Tibial artery (tissue), 4 donors: ENCODE measurements around the gene ABCA4.

Experiments
- DNase-seq, 2 donors: peaks; one replicate each; pipeline ENCODE4 v3.0.0-alpha.2; 2019
- H3K27ac ChIP-seq, 2 donors: fragments of 200-600 bp; sonication (generic) in 1 of 2; 1 replicate in 1 of 2; 2 replicates in 1 of 2; pipeline ENCODE4 v1.5.1; 2018 to 2019; ENCODE audit warnings: mild to moderate bottlenecking in 1 of 2
- H3K27me3 ChIP-seq, 2 donors: fragments of 200-600 bp; sonication (generic) in 1 of 2; one replicate each; pipeline versions ENCODE4 v1.5.1 to v1.6.0; 2016 to 2019
- H3K36me3 ChIP-seq, 3 donors: fragments of 200-600 bp; sonication (generic) in 2 of 3; one replicate each; pipeline ENCODE4 v1.5.1; 2016 to 2019; ENCODE audit warnings: mild to moderate bottlenecking in 2 of 3
- H3K4me1 ChIP-seq, 4 donors: fragments of 200-600 bp; sonication (generic) in 2 of 4; 1 replicate in 3 of 4; 2 replicates in 1 of 4; pipeline ENCODE4 v1.5.1; 2016 to 2019
- H3K4me3 ChIP-seq, 2 donors: fragments of 200-600 bp; sonication (generic) in 1 of 2; 1 replicate in 1 of 2; 2 replicates in 1 of 2; pipeline ENCODE4 v1.5.1; 2018 to 2019; ENCODE audit warnings: mild to moderate bottlenecking in 2 of 2
- H3K9me3 ChIP-seq, 3 donors: fragments of 200-600 bp; sonication (generic) in 1 of 3; one replicate each; pipeline ENCODE4 v1.5.1; 2016 to 2019
- CTCF ChIP-seq, 2 experiments: fragments of 200-600 bp in 1 of 2; fragments of 450-650 bp in 1 of 2; IDR thresholded peaks; one replicate each; pipeline ENCODE4 v1.5.1; 2017 to 2019; ENCODE audit warnings: antibody characterized with exemption in 2 of 2, mild to moderate bottlenecking in 1 of 2, moderate library complexity in 1 of 2
- intact Hi-C: fragments of 100-400 bp; cut with DNase I; formaldehyde crosslinking; loops from one replicate; pipeline ENCODE4 v1.15.0; 2023; ENCODE audit warnings: low total_unique reads

Gene ABCA4

GRCh38 chr1:93961906-93962305 is 159.0 kb downstream of the ABCA4 start:
- intact Hi-C loops: no loop called here
- Histone ChIP-seq H3K27me3 (no peaks in the 10 kb centered on the region), H3K27ac (no peak overlapping the region), H3K4me1 (no peaks in the 10 kb centered on the region), H3K9me3 (peaks cover 0 to under 1% (median 0%) of the 10 kb centered on the region in 3 donors), H3K4me3 (no peak overlapping the region), H3K36me3 (no peaks in the 10 kb centered on the region)
- DNase-seq: no peak
- no peak for TF ChIP-seq CTCF (IDR thresholded peaks at IDR 0.05)

- Histone ChIP-seq H3K36me3 (no peaks in the 10 kb centered on the region), H3K9me3 (peaks cover 0 to 5% (median 4%) of the 10 kb centered on the region in 3 donors), H3K27me3 (no peaks in the 10 kb centered on the region), H3K27ac (no peak overlapping the region), H3K4me1 (no peaks in the 10 kb centered on the region), H3K4me3 (no peak overlapping the region)
- TF ChIP-seq CTCF (IDR thresholded peaks at IDR 0.05): no peak
- intact Hi-C loops: no loop called here
- no peak for DNase-seq
Observed at GRCh38 chr1:93961443-93961842, 159.5 kb downstream of the ABCA4 start.

GRCh38 chr1:93960641-93961147 is 160.3 kb downstream of the ABCA4 start:
- H3K27ac ChIP-seq: no peak overlapping the region
- TF ChIP-seq CTCF (IDR thresholded peaks at IDR 0.05): no peak
- H3K4me3 ChIP-seq: no peak overlapping the region
- H3K36me3 ChIP-seq: no peaks in the 10 kb centered on the region
- no peak for DNase-seq
- no peaks in the 10 kb centered on the region for H3K27me3 ChIP-seq
- peaks cover 2 to 12% (median 11%) of the 10 kb centered on the region in 3 donors for H3K9me3 ChIP-seq
- intact Hi-C loops: no loop called here
- no peaks in the 10 kb centered on the region for H3K4me1 ChIP-seq

GRCh38 chr1:93959413-93959812 is 161.5 kb downstream of the ABCA4 start:
- intact Hi-C loops: no loop called here
- no peak for DNase-seq
- Histone ChIP-seq H3K9me3 (peaks cover 4 to 25% (median 14%) of the 10 kb centered on the region in 3 donors), H3K27ac (no peak overlapping the region), H3K36me3 (no peaks in the 10 kb centered on the region), H3K4me3 (no peak overlapping the region), H3K27me3 (no peaks in the 10 kb centered on the region), H3K4me1 (no peaks in the 10 kb centered on the region)
- no peak for TF ChIP-seq CTCF (IDR thresholded peaks at IDR 0.05)

GRCh38 chr1:93958726-93959100 is 162.2 kb downstream of the ABCA4 start:
- Histone ChIP-seq H3K9me3 (peaks cover 4 to 26% (median 14%) of the 10 kb centered on the region in 3 donors), H3K4me3 (no peak overlapping the region), H3K4me1 (no peaks in the 10 kb centered on the region), H3K27me3 (no peaks in the 10 kb centered on the region), H3K36me3 (no peaks in the 10 kb centered on the region), H3K27ac (no peak overlapping the region)
- intact Hi-C loops: no loop called here
- no peak for TF ChIP-seq CTCF (IDR thresholded peaks at IDR 0.05)
- DNase-seq: no peak
